ENCODE results near the gene RPTOR.

DNA sequence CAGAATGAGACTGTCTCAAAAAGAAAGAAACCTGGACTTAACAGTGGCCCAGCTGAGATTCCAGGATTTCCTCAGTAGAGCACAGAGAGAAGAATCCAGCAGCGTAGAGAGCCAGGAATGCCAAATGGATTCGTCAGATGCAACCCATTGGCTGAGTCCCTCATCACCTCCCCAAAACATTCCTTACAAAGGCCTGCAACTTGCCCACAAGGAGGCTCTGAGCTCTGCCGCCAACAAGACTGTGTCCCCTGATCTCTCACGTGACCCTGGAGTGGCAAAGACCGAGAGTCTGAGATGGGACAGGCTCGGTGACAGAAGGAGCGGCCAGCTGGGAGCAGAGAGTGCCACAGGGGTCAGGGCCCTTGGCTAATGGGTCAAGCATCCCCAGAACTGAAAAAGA is 440.1 kb downstream of the RPTOR start:
- TF ChIP-seq, protein P1, sequence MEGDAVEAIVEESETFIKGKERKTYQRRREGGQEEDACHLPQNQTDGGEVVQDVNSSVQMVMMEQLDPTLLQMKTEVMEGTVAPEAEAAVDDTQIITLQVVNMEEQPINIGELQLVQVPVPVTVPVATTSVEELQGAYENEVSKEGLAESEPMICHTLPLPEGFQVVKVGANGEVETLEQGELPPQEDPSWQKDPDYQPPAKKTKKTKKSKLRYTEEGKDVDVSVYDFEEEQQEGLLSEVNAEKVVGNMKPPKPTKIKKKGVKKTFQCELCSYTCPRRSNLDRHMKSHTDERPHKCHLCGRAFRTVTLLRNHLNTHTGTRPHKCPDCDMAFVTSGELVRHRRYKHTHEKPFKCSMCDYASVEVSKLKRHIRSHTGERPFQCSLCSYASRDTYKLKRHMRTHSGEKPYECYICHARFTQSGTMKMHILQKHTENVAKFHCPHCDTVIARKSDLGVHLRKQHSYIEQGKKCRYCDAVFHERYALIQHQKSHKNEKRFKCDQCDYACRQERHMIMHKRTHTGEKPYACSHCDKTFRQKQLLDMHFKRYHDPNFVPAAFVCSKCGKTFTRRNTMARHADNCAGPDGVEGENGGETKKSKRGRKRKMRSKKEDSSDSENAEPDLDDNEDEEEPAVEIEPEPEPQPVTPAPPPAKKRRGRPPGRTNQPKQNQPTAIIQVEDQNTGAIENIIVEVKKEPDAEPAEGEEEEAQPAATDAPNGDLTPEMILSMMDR (IDR thresholded peaks at IDR 0.05; ENCODE audit: poor library complexity, severe bottlenecking), result no peak
- TF ChIP-seq EZH2 (IDR thresholded peaks at IDR 0.05; ENCODE audit: borderline replicate concordance, insufficient read depth, low read length, poor library complexity, severe bottlenecking), result no peak
- TF ChIP-seq, protein P2, sequence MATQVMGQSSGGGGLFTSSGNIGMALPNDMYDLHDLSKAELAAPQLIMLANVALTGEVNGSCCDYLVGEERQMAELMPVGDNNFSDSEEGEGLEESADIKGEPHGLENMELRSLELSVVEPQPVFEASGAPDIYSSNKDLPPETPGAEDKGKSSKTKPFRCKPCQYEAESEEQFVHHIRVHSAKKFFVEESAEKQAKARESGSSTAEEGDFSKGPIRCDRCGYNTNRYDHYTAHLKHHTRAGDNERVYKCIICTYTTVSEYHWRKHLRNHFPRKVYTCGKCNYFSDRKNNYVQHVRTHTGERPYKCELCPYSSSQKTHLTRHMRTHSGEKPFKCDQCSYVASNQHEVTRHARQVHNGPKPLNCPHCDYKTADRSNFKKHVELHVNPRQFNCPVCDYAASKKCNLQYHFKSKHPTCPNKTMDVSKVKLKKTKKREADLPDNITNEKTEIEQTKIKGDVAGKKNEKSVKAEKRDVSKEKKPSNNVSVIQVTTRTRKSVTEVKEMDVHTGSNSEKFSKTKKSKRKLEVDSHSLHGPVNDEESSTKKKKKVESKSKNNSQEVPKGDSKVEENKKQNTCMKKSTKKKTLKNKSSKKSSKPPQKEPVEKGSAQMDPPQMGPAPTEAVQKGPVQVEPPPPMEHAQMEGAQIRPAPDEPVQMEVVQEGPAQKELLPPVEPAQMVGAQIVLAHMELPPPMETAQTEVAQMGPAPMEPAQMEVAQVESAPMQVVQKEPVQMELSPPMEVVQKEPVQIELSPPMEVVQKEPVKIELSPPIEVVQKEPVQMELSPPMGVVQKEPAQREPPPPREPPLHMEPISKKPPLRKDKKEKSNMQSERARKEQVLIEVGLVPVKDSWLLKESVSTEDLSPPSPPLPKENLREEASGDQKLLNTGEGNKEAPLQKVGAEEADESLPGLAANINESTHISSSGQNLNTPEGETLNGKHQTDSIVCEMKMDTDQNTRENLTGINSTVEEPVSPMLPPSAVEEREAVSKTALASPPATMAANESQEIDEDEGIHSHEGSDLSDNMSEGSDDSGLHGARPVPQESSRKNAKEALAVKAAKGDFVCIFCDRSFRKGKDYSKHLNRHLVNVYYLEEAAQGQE (IDR thresholded peaks at IDR 0.05; ENCODE audit: borderline replicate concordance), result no peak
- TF ChIP-seq POLR2AphosphoS5 (IDR thresholded peaks at IDR 0.05), result no peak
- TF ChIP-seq EP300 (conservative IDR thresholded peaks at IDR 0.05; ENCODE audit: poor library complexity, severe bottlenecking), result no peak
